BJ (cell line): ENCODE results near the gene HIVEP3. TPM values are rescaled to one million over a fixed set of nuclear protein-coding genes. Genes with fewer than 3 reads are reported as not detected.

ENCODE experiments used
- CTCF ChIA-PET: fragments of 350-600 bp; formaldehyde crosslinking; extraction: SDS; loops from one replicate; lab custom pipeline; 2021; ENCODE audit warnings: antibody characterized with exemption, inconsistent platforms; lab: Yijun Ruan, JAX
- POLR2A ChIA-PET: fragments of 300-600 bp; sonication (Branson Sonifier 250); formaldehyde crosslinking; extraction: SDS; loops from one replicate; lab custom pipeline; 2021; ENCODE audit warnings: antibody characterized with exemption; lab: Charles Lee
- DNase-seq: peaks from one replicate; pipeline ENCODE4 v3.0.0-alpha.2; 2011; ENCODE audit warnings: low read depth
- H3K27me3 ChIP-seq: 2 replicates; pipeline ENCODE4 v1.6.0; 2011; ENCODE audit warnings: low read length; ENCODE audit not compliant: control insufficient read depth, insufficient read depth
- H3K36me3 ChIP-seq: 2 replicates; pipeline ENCODE4 v1.5.1; 2011; ENCODE audit warnings: low read length; ENCODE audit not compliant: control insufficient read depth, insufficient read depth
- H3K4me3 ChIP-seq: 2 replicates; pipeline ENCODE4 v1.5.1; 2011; ENCODE audit warnings: low read depth, mild to moderate bottlenecking, control low read depth, low read length
- CTCF ChIP-seq: IDR thresholded peaks from 2 replicates; pipeline ENCODE4 v1.5.1; 2011; ENCODE audit warnings: low read depth, mild to moderate bottlenecking, control low read depth, inconsistent platforms, low read length, moderate library complexity; ENCODE audit not compliant: insufficient read depth
- polyA plus RNA-seq: library from polyadenylated mRNA; depleted of rRNA; stranded (reverse); fragments of >200 nt; gene quantifications from 2 replicates; pipeline ENCODE4 v1.2.3, GENCODE V29; 2011

HIVEP3 gene
- polyA plus RNA-seq, 1 experiment = 4.0 TPM

- Histone ChIP-seq H3K4me3 (no peak overlapping the region), H3K27me3 (no peaks in the 10 kb centered on the region; the same call in 1 of the 2 replicates), H3K36me3 (no peaks in the 10 kb centered on the region)
- DNase-seq = no peak
- POLR2A ChIA-PET = no interaction called here
- no peak for TF ChIP-seq CTCF
- CTCF ChIA-PET = interaction anchor here (1.4 kb wide), 1 partner anchor 11 kb away, joined by 5 read pairs; no protein-coding TSS in a partner anchor
Measured at GRCh38 chr1:41727749-41728115, 191.0 kb downstream of the HIVEP3 start.

DNA sequence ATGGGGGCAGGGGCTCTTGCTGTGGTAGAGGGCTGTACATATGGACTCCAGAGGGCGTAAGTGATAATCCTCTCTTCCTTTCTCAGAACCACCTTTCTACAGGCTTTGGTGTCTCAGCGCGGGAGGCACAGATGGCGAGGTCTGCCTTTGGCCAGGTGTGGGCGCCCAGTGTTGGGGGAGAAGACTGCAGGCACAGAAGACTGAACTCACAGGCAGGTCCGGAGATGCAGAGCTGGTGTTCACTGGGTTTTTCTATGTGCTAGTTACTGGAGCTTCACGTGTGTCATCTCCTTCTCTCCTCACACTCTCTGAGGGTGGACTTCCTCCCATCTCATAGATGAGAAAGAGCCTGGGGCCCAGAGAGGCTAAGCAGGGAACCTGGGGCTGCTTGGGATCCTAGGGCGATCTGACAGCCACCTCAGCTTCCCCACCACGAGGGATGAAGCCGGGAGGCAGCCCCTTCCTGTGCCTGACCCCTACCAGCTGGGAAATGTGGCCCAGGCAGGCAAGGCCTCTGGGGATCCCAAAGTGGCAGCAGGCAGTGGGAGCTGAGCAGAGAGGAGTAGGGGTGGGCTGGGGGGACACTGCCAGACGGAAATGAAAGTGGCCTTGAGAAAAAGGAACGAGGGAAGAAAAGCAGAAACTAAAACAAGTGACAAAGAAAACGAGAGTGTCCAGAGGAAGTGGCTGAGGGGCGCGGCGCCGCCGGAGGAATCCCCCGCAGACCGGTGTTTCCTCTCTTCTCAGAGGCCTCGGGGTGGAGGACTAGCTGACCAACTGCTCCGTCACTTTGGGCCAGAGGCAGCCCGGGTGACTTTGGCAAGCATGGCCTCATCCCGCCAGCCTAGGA lies 191.6 kb downstream of the HIVEP3 start:
- no peak overlapping the region for H3K4me3 ChIP-seq
- TF ChIP-seq CTCF = no peak
- H3K36me3 ChIP-seq = no peaks in the 10 kb centered on the region
- no peak for DNase-seq
- ChIA-PET POLR2A (no interaction called here), CTCF (interaction anchor here (1.4 kb wide), 1 partner anchor 11 kb away, joined by 5 read pairs; no protein-coding TSS in a partner anchor)
- H3K27me3 ChIP-seq = no peaks in the 10 kb centered on the region; the same call in 1 of the 2 replicates

DNA sequence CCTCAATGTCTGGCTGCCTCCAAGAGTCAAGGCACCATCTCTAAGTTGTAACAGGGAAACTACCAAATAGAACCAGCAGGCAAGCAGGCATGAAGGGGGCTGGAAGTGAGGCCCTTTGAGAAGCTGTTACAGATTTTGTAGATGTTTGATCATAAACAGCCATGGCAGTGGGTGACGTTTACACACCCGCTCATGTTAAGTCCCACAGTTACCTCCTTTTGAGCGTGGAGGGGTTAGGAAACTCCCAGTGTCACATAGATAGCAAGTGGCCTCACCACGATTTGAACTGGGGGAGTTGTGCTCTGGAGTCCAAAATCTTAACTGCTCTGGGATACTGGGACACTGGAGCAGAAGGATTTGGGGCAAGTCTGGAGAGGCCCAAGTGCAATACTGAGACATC lies 192.4 kb downstream of the HIVEP3 start:
- Histone ChIP-seq H3K36me3 (no peaks in the 10 kb centered on the region), H3K4me3 (no peak overlapping the region), H3K27me3 (no peaks in the 10 kb centered on the region; the same call in 1 of the 2 replicates)
- CTCF ChIA-PET = no interaction called here
- TF ChIP-seq CTCF = no peak
- POLR2A ChIA-PET = no interaction called here
- DNase-seq = no peak

GRCh38 chr1:41724926-41725325 lies 193.8 kb downstream of the HIVEP3 start:
- Histone ChIP-seq H3K27me3 (no peaks in the 10 kb centered on the region), H3K36me3 (no peaks in the 10 kb centered on the region), H3K4me3 (no peak overlapping the region)
- TF ChIP-seq CTCF = no peak
- ChIA-PET CTCF (interaction anchor here (0.7 to 0.9 kb wide), 2 partner anchors 11 to 22 kb away, joined by 3 read pairs; no protein-coding TSS in a partner anchor), POLR2A (no interaction called here)
- no peak for DNase-seq

GRCh38 chr1:41724248-41724647 lies 194.5 kb downstream of the HIVEP3 start:
- ChIA-PET CTCF (interaction anchor here (0.9 to 1.0 kb wide), 2 partner anchors 10 to 11 kb away, joined by 3 to 4 read pairs; no protein-coding TSS in a partner anchor), POLR2A (interaction anchor here (0.6 to 0.8 kb wide), 2 partner anchors 14 to 168 kb away, joined by 3 to 8 read pairs; no protein-coding TSS in a partner anchor)
- no peak for TF ChIP-seq CTCF
- no peak for DNase-seq
- Histone ChIP-seq H3K27me3 (no peaks in the 10 kb centered on the region), H3K4me3 (no peak overlapping the region), H3K36me3 (no peaks in the 10 kb centered on the region)
